ENCODE data around the gene TTI1. TPM values are rescaled to one million over a fixed set of nuclear protein-coding genes. Genes with fewer than 3 reads are reported as not detected.

Gene TTI1
- total RNA-seq, 4 donors from 2014 or later = 4.5 to 19.5 (median 9.4) TPM

- DNase-seq = no peak
- intact Hi-C loops (cut with DNase I; ENCODE audit: low total_unique reads) = no loop called here
- no peak for TF ChIP-seq CTCF (IDR thresholded peaks at IDR 0.05)
- no peak for TF ChIP-seq POLR2AphosphoS5 (IDR thresholded peaks at IDR 0.05)
- TF ChIP-seq EP300 (IDR thresholded peaks at IDR 0.05; ENCODE audit: low read depth) = no peak
- no peak for TF ChIP-seq POLR2A (IDR thresholded peaks at IDR 0.05)
- Histone ChIP-seq H3K36me3 (no peaks in the 10 kb centered on the region), H3K27me3 (no peaks in the 10 kb centered on the region), H3K4me1 (peaks cover 15 to 50% (median 35%) of the 10 kb centered on the region in 4 donors), H3K9me3 (no peaks in the 10 kb centered on the region), H3K27ac (peak overlapping the region in 2 of 4 donors; percentile 96 to 97), H3K4me3 (peak overlapping the region in 3 of 4 donors; percentile 79 to 91 (median 86))
- in situ Hi-C loops (cut with MboI; ENCODE audit: low pct_ligation_motif_present in 1 of 4, low pct_unique_long_range_greater_than_20kb in 1 of 4, low sequenced_read_pairs in 3 of 4) = no loop called here
- WGBS, 2 donors (ENCODE audit: low coverage in 1 of 2) = 57 to 65% methylated on average over 2 to 6 of the region's 6 CpGs
These were observed 1.7 kb upstream of the TTI1 start for GRCh38 chr20:38034961-38035360.

- peaks cover 15 to 50% (median 35%) of the 10 kb centered on the region in 4 donors for H3K4me1 ChIP-seq
These were observed 923 bp upstream of the TTI1 start for GRCh38 chr20:38034108-38034649.

GRCh38 chr20:38032585-38033329, 499 bp downstream of the TTI1 start:
- in situ Hi-C loops (cut with MboI; ENCODE audit: low pct_ligation_motif_present in 1 of 4, low pct_unique_long_range_greater_than_20kb in 1 of 4, low sequenced_read_pairs in 3 of 4) = no loop called here
- intact Hi-C loops (cut with DNase I; ENCODE audit: low total_unique reads) = no loop called here

More at GRCh38 chr20:38034108-38034649, 923 bp upstream of the TTI1 start:
- H3K36me3 ChIP-seq = no peaks in the 10 kb centered on the region
- intact Hi-C loops (cut with DNase I; ENCODE audit: low total_unique reads) (no loop called here), in situ Hi-C loops (cut with MboI; ENCODE audit: low pct_ligation_motif_present in 1 of 4, low pct_unique_long_range_greater_than_20kb in 1 of 4, low sequenced_read_pairs in 3 of 4) (no loop called here)
- no peak for DNase-seq
- TF ChIP-seq POLR2AphosphoS5 (IDR thresholded peaks at IDR 0.05) (no peak), CTCF (IDR thresholded peaks at IDR 0.05) (no peak), POLR2A (IDR thresholded peaks at IDR 0.05) (no peak), EP300 (IDR thresholded peaks at IDR 0.05; ENCODE audit: low read depth) (no peak)
- WGBS, 2 donors (ENCODE audit: low coverage in 1 of 2) = 4 to 5% methylated on average over 6 to 14 of the region's 14 CpGs
- peak overlapping the region; percentile 79 to 99 (median 88) for H3K4me3 ChIP-seq
- H3K27ac ChIP-seq = peak overlapping the region; percentile 87 to 97 (median 96)
- H3K27me3 ChIP-seq = no peaks in the 10 kb centered on the region
- H3K9me3 ChIP-seq = no peaks in the 10 kb centered on the region

More at GRCh38 chr20:38032585-38033329, 499 bp downstream of the TTI1 start:
- Histone ChIP-seq H3K4me3 (peak overlapping the region; percentile 53 to 91 (median 82)), H3K4me1 (peaks cover 15 to 50% (median 35%) of the 10 kb centered on the region in 4 donors), H3K27me3 (no peaks in the 10 kb centered on the region), H3K36me3 (no peaks in the 10 kb centered on the region), H3K27ac (peak overlapping the region; percentile 87 to 97 (median 96)), H3K9me3 (no peaks in the 10 kb centered on the region)
- DNase-seq = no peak
- TF ChIP-seq EP300 (IDR thresholded peaks at IDR 0.05; ENCODE audit: low read depth) (no peak), CTCF (IDR thresholded peaks at IDR 0.05) (no peak), POLR2A (IDR thresholded peaks at IDR 0.05) (no peak), POLR2AphosphoS5 (IDR thresholded peaks at IDR 0.05) (no peak)
- WGBS, 2 donors (ENCODE audit: low coverage in 1 of 2) = 30 to 37% methylated on average over 13 to 28 of the region's 28 CpGs
